Gastrocnemius medialis (tissue), 4 donors: ENCODE results near the gene CREBBP. TPM values are rescaled to one million over a fixed set of nuclear protein-coding genes. Genes with fewer than 3 reads are reported as not detected.

Experiments
- ATAC-seq, 2 donors: fragments of 150-250 bp; one replicate each; pipeline ENCODE4 v1.9.1; 2016
- DNase-seq, 2 donors: peaks; one replicate each; pipeline ENCODE4 v3.0.0-alpha.2; 2019
- H3K27ac ChIP-seq, 4 donors: fragments of 200-600 bp; sonication (generic); 1 replicate in 1 of 4; 2 replicates in 3 of 4; pipeline ENCODE4 v1.5.1; 2016 to 2018; ENCODE audit warnings: mild to moderate bottlenecking in 2 of 4, moderate library complexity in 1 of 4
- H3K27me3 ChIP-seq, 3 donors: fragments of 200-600 bp; sonication (generic) in 2 of 3; 1 replicate in 1 of 3; 2 replicates in 2 of 3; pipeline versions ENCODE4 v1.5.1 to v1.6.0; 2016 to 2019; ENCODE audit warnings: mild to moderate bottlenecking in 1 of 3, moderate library complexity in 1 of 3
- H3K36me3 ChIP-seq, 2 donors: fragments of 200-600 bp; sonication (generic) in 1 of 2; one replicate each; pipeline ENCODE4 v1.5.1; 2017 to 2018
- H3K4me1 ChIP-seq, 2 donors: fragments of 200-600 bp; sonication (generic) in 1 of 2; one replicate each; pipeline ENCODE4 v1.5.1; 2016 to 2017; ENCODE audit warnings: mild to moderate bottlenecking in 2 of 2
- H3K4me3 ChIP-seq, 4 donors: fragments of 200-600 bp; sonication (generic) in 3 of 4; 1 replicate in 1 of 4; 2 replicates in 3 of 4; pipeline ENCODE4 v1.5.1; 2016 to 2019; ENCODE audit warnings: mild to moderate bottlenecking in 2 of 4
- H3K9me3 ChIP-seq, 3 donors: fragments of 200-600 bp; sonication (generic) in 2 of 3; 1 replicate in 1 of 3; 2 replicates in 2 of 3; pipeline ENCODE4 v1.5.1; 2016 to 2019
- POLR2A ChIP-seq, 2 donors: fragments of 450-650 bp; IDR thresholded peaks; one replicate each; pipeline ENCODE4 v1.6.1; 2017; ENCODE audit warnings: antibody characterized with exemption in 2 of 2, mild to moderate bottlenecking in 2 of 2, moderate library complexity in 2 of 2
- in situ Hi-C, 4 donors: fragments of 200-750 bp; cut with MboI; loops; one replicate each; pipeline versions ENCODE4 v1.15.0 to v1.8.0; 2017; ENCODE audit warnings: low sequenced_read_pairs in 4 of 4
- intact Hi-C: fragments of 100-400 bp; cut with DNase I; formaldehyde crosslinking; loops from one replicate; pipeline ENCODE4 v1.15.1; 2023; ENCODE audit warnings: low total_unique reads
- total RNA-seq, 4 donors: library from RNA; depleted of rRNA; stranded (reverse); fragments of >200 nt; gene quantifications; one replicate each; pipeline versions ENCODE4 v1.1.0 to v1.2.3, GENCODE V29; 2016
- TF ChIP-seq, protein P1 (sequence below), 5 experiments: fragments of 450-650 bp in 3 of 5; fragments of 200-600 bp in 2 of 5; sonication (generic) in 2 of 5; IDR thresholded peaks in 4 of 5; conservative IDR thresholded peaks in 1 of 5; 1 replicate in 4 of 5; 2 replicates in 1 of 5; pipeline ENCODE4 v1.5.1; 2016 to 2019; ENCODE audit warnings: antibody characterized with exemption in 5 of 5, mild to moderate bottlenecking in 3 of 5, moderate library complexity in 3 of 5

Gene CREBBP
- total RNA-seq, 4 donors from 2014 or later, result 39.8 to 61.3 (median 53.5) TPM

DNA sequence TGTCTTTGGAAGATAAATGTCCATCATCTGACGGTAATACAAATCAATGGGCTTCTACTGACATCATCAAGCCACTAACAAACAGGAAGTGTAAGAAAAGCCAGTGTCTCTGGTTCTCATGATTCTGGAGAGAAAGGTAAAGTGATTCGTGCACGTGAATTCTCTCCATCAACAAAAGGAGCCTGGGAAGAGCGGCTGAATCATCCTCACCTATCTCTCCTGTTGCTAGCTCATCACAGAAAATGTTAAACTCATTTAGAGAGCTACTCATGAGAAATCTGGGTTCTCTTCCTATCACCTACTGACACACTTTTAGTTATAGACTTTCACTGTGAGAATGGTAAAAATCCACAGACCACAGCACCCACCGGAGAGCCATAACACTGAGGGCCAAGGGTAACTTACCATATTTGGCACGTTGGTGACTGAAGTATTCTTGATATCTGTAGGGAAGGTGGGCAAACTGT is 70.3 kb downstream of the CREBBP start:
- no peaks in the 10 kb centered on the region for H3K9me3 ChIP-seq
- H3K27ac ChIP-seq, result no peak overlapping the region
- no peak for ATAC-seq
- intact Hi-C loops, result no loop called here
- in situ Hi-C loops, result no loop called here
- H3K4me1 ChIP-seq, result peaks cover 52 to 59% of the 10 kb centered on the region in 2 donors
- H3K27me3 ChIP-seq, result no peaks in the 10 kb centered on the region
- H3K36me3 ChIP-seq, result no peaks in the 10 kb centered on the region
- no peak for DNase-seq
- no peak for TF ChIP-seq POLR2A (IDR thresholded peaks at IDR 0.05)
- TF ChIP-seq, protein P1, sequence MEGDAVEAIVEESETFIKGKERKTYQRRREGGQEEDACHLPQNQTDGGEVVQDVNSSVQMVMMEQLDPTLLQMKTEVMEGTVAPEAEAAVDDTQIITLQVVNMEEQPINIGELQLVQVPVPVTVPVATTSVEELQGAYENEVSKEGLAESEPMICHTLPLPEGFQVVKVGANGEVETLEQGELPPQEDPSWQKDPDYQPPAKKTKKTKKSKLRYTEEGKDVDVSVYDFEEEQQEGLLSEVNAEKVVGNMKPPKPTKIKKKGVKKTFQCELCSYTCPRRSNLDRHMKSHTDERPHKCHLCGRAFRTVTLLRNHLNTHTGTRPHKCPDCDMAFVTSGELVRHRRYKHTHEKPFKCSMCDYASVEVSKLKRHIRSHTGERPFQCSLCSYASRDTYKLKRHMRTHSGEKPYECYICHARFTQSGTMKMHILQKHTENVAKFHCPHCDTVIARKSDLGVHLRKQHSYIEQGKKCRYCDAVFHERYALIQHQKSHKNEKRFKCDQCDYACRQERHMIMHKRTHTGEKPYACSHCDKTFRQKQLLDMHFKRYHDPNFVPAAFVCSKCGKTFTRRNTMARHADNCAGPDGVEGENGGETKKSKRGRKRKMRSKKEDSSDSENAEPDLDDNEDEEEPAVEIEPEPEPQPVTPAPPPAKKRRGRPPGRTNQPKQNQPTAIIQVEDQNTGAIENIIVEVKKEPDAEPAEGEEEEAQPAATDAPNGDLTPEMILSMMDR (IDR thresholded peaks at IDR 0.05 in 4 of 5, conservative IDR thresholded peaks at IDR 0.05 in 1 of 5), result no peak
- H3K4me3 ChIP-seq, result no peak overlapping the region

DNA sequence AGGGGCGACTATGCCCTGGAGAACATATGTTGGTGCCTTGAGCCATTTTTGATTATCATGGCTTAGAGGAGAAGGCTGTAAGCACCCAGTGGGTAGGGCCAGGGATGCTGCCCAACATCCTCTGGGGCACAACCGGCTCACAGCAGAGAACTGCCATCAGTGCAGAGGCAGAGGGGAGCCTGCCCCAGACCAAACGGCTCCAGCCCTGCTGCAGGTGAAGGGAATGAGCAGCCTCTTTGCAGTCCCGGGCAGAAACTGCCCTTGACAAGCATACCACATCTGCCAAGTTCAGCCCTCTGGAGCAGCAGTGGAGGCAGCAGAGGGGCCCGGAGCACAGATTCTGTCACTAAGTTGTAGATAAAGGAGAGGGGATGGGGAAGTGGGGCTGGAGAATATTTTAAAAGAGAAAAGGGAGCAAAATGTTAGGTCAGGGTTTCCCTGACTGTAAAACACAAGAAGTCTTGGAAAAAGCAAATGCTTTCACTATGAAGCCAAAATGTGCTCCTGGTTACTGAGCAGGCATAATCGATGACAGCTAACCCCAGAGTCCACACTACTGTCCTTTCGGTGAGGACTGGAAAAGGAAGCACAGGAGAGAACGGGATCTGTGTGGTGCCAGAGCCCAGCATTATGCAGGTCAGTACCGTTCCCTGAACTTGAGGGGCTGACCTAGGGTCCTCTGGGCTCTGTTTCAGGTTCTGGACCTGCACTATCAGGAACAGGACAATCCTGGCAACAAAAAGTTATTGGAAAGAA is 72.0 kb downstream of the CREBBP start:
- ATAC-seq (no peak), DNase-seq (no peak)
- H3K27me3 ChIP-seq, result no peaks in the 10 kb centered on the region
- TF ChIP-seq, protein P1 (IDR thresholded peaks at IDR 0.05 in 4 of 5, conservative IDR thresholded peaks at IDR 0.05 in 1 of 5), result no peak
- no peak for TF ChIP-seq POLR2A (IDR thresholded peaks at IDR 0.05)
- H3K9me3 ChIP-seq, result no peaks in the 10 kb centered on the region
- no peak overlapping the region for H3K4me3 ChIP-seq
- intact Hi-C loops (no loop called here), in situ Hi-C loops (no loop called here)
- H3K27ac ChIP-seq, result no peak overlapping the region
- H3K4me1 ChIP-seq, result peaks cover 52 to 65% of the 10 kb centered on the region in 2 donors
- H3K36me3 ChIP-seq, result no peaks in the 10 kb centered on the region

- Histone ChIP-seq H3K27ac (no peak overlapping the region), H3K4me3 (no peak overlapping the region), H3K36me3 (no peaks in the 10 kb centered on the region), H3K9me3 (no peaks in the 10 kb centered on the region), H3K4me1 (peaks cover 53 to 57% of the 10 kb centered on the region in 2 donors), H3K27me3 (no peaks in the 10 kb centered on the region)
- intact Hi-C loops, result no loop called here
- no peak for DNase-seq
- in situ Hi-C loops, result no loop called here
- ATAC-seq, result no peak
- no peak for TF ChIP-seq POLR2A (IDR thresholded peaks at IDR 0.05)
- TF ChIP-seq, protein P1 (IDR thresholded peaks at IDR 0.05 in 4 of 5, conservative IDR thresholded peaks at IDR 0.05 in 1 of 5), result no peak
These were observed 72.9 kb downstream of the CREBBP start for GRCh38 chr16:3807425-3808123.

DNA sequence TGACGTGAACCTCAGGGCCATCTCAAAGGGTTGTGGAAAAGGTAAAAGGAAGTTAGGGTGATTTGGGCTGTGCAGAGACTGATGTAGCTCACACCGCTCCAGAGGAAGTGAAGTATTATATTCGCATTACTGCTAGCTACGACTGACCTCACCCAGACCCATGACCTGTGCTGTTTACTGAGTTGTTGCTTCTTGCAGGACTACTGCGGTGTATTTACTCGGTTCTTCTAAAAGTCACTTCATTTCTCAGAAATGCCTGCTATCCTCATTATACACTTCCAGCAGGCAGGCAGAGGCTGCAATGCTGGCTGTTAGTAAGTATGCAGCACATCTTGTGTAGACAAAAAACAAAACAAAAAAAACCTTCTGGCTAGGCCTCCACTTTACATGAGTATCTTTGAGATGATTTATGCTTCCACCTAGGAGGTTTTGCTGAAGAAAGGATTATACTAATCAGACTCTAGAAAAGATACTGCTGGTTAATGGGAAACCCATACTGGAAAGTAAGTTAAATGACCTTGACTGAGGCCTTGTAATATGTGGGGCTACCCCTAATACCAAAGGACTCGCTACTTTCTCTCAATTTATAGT is 76.0 kb downstream of the CREBBP start:
- TF ChIP-seq POLR2A (IDR thresholded peaks at IDR 0.05), result no peak
- TF ChIP-seq, protein P1 (IDR thresholded peaks at IDR 0.05 in 4 of 5, conservative IDR thresholded peaks at IDR 0.05 in 1 of 5), result no peak
- intact Hi-C loops (no loop called here), in situ Hi-C loops (no loop called here)
- H3K4me3 ChIP-seq, result no peak overlapping the region
- H3K27me3 ChIP-seq, result no peaks in the 10 kb centered on the region
- H3K36me3 ChIP-seq, result no peaks in the 10 kb centered on the region
- DNase-seq, result no peak
- ATAC-seq, result no peak
- peak overlapping the region in 3 of 4 donors; percentile 10 to 23 (median 12) for H3K27ac ChIP-seq
- peaks cover 44 to 52% of the 10 kb centered on the region in 2 donors for H3K4me1 ChIP-seq
- no peaks in the 10 kb centered on the region for H3K9me3 ChIP-seq
